Lower lobe of right lung (tissue), 2 donors: ENCODE measurements around the gene KCTD14. TPM values are rescaled to one million over a fixed set of nuclear protein-coding genes. Genes with fewer than 3 reads are reported as not detected.

ENCODE experiments used
- ATAC-seq, 2 donors: fragments of 200-7000 bp; cut with Tn5 transposase; one replicate each; pipeline ENCODE4 v1.9.1; 2020 to 2022; ENCODE audit warnings: mild to moderate bottlenecking in 2 of 2, moderate library complexity in 2 of 2
- DNase-seq: peaks from one replicate; pipeline ENCODE4 v3.0.0-alpha.2; 2020
- H3K27ac ChIP-seq: fragments of 200-600 bp; one replicate; pipeline ENCODE4 v1.8.0; 2022
- H3K27me3 ChIP-seq: fragments of 200-600 bp; one replicate; pipeline ENCODE4 v1.8.0; 2022; ENCODE audit warnings: low read depth
- H3K36me3 ChIP-seq: fragments of 200-600 bp; one replicate; pipeline ENCODE4 v1.8.0; 2022; ENCODE audit warnings: mild to moderate bottlenecking
- H3K4me1 ChIP-seq: fragments of 200-600 bp; one replicate; pipeline ENCODE4 v1.8.0; 2022
- H3K4me3 ChIP-seq: fragments of 200-600 bp; one replicate; pipeline ENCODE4 v1.8.0; 2022; ENCODE audit warnings: mild to moderate bottlenecking
- H3K9me3 ChIP-seq: fragments of 200-600 bp; one replicate; pipeline ENCODE4 v1.8.0; 2022
- CTCF ChIP-seq: fragments of 200-600 bp; IDR thresholded peaks from one replicate; pipeline ENCODE4 v1.8.0; 2022; ENCODE audit warnings: antibody characterized with exemption, mild to moderate bottlenecking
- intact Hi-C: fragments of 100-400 bp; cut with DNase I; formaldehyde crosslinking; loops from one replicate; pipeline ENCODE4 v1.11.0; 2022
- long read RNA-seq: library from polyadenylated mRNA; unstranded; transcript quantifications from one replicate; pipeline ENCODE4 v2.0.0, GENCODE V29; 2021
- total RNA-seq: library from RNA; stranded (reverse); fragmentation: NEBNext Ultra II Directional; extraction: Animal tissue kit (Norgen Biotek cat#: 25700); gene quantifications from one replicate; pipeline ENCODE4 v1.2.1, GENCODE V29; 2021
- donor health status: DM: no; HTN: yes; CAD: no; lungs with severe emphysema.

KCTD14 gene
- total RNA-seq = 12.3 TPM
- long read RNA-seq, transcript KCTD14-201 (2 exons, 1,691 nt) = major isoform, 36 of 37 reads
- long read RNA-seq, partial matches to known transcripts = 1 of 37 reads
- long read RNA-seq, other reads (novel, unspliced or antisense) = 0 of 37 reads

- Histone ChIP-seq H3K4me1 (peaks cover 8% of the 10 kb centered on the region), H3K9me3 (no peaks in the 10 kb centered on the region), H3K27me3 (no peaks in the 10 kb centered on the region), H3K4me3 (peak within 1 kb of the TSS; percentile 56), H3K36me3 (no peaks in the 10 kb centered on the region), H3K27ac (peak within 1 kb of the TSS; percentile 64)
- ATAC-seq (peak; percentile 93 to 94), DNase-seq (peak; percentile 78)
- intact Hi-C loops = no loop called here
- TF ChIP-seq CTCF = peak; percentile 6
Measured at GRCh38 chr11:78022397-78023396, at the start of gene KCTD14. Gene KCTD14 (minus strand): TSS chr11:78023276. CDS start chr11:78023249, 27 bp downstream.

- no peaks in the 10 kb centered on the region for H3K9me3 ChIP-seq
- no peak for DNase-seq
- H3K4me1 ChIP-seq = peaks cover 19% of the 10 kb centered on the region
- no peak overlapping the region for H3K27ac ChIP-seq
- ATAC-seq = no peak
- H3K36me3 ChIP-seq = peaks cover 54% of the 10 kb centered on the region
- TF ChIP-seq CTCF = no peak
- no peaks in the 10 kb centered on the region for H3K27me3 ChIP-seq
- intact Hi-C loops = no loop called here
- no peak overlapping the region for H3K4me3 ChIP-seq
Measured at GRCh38 chr11:78072455-78072854, 49.4 kb upstream of the KCTD14 start.

GRCh38 chr11:78071717-78072116, 48.6 kb upstream of the KCTD14 start:
- no peak overlapping the region for H3K27ac ChIP-seq
- H3K27me3 ChIP-seq = no peaks in the 10 kb centered on the region
- TF ChIP-seq CTCF = no peak
- ATAC-seq (no peak), DNase-seq (no peak)
- H3K4me3 ChIP-seq = no peak overlapping the region
- H3K9me3 ChIP-seq = no peaks in the 10 kb centered on the region
- peaks cover 57% of the 10 kb centered on the region for H3K36me3 ChIP-seq
- intact Hi-C loops = no loop called here
- peaks cover 11% of the 10 kb centered on the region for H3K4me1 ChIP-seq

GRCh38 chr11:78070621-78071020, 47.5 kb upstream of the KCTD14 start:
- Histone ChIP-seq H3K36me3 (peaks cover 57% of the 10 kb centered on the region), H3K4me1 (peaks cover 4% of the 10 kb centered on the region), H3K9me3 (no peaks in the 10 kb centered on the region), H3K27me3 (no peaks in the 10 kb centered on the region), H3K27ac (no peak overlapping the region), H3K4me3 (no peak overlapping the region)
- intact Hi-C loops = no loop called here
- TF ChIP-seq CTCF = no peak
- ATAC-seq = no peak
- no peak for DNase-seq

- no peak for DNase-seq
- no peak for ATAC-seq
- Histone ChIP-seq H3K4me1 (no peaks in the 10 kb centered on the region), H3K36me3 (peaks cover 57% of the 10 kb centered on the region), H3K27me3 (no peaks in the 10 kb centered on the region), H3K27ac (no peak overlapping the region), H3K9me3 (no peaks in the 10 kb centered on the region), H3K4me3 (no peak overlapping the region)
- intact Hi-C loops = no loop called here
- no peak for TF ChIP-seq CTCF
Measured at GRCh38 chr11:78069465-78069864, 46.4 kb upstream of the KCTD14 start.
